Right renal pelvis (tissue), 4 donors: ENCODE results near the gene GPRC6A. TPM values are rescaled to one million over a fixed set of nuclear protein-coding genes. Genes with fewer than 3 reads are reported as not detected.
"Not testable (repeated sequence)": the region's sequence is repeated elsewhere in the genome, so short reads cannot be mapped to it uniquely, and the experiment has no call there.

Source experiments
- DNase-seq, 4 donors: peaks; one replicate each; pipeline ENCODE4 v3.0.0-alpha.2; 2013; ENCODE audit warnings: low read depth in 4 of 4, low spot score in 3 of 4, missing footprints in 1 of 4
- polyA plus RNA-seq, 4 donors: library from polyadenylated mRNA; unstranded; fragments of 120-200 nt; gene quantifications; one replicate each; pipeline ENCODE4 v1.2.1, GENCODE V29; 2013; ENCODE audit not compliant: insufficient read length in 4 of 4

The GPRC6A gene
- polyA plus RNA-seq = under 1 TPM; 0.13 to 0.73 (median 0.29) TPM

DNA sequence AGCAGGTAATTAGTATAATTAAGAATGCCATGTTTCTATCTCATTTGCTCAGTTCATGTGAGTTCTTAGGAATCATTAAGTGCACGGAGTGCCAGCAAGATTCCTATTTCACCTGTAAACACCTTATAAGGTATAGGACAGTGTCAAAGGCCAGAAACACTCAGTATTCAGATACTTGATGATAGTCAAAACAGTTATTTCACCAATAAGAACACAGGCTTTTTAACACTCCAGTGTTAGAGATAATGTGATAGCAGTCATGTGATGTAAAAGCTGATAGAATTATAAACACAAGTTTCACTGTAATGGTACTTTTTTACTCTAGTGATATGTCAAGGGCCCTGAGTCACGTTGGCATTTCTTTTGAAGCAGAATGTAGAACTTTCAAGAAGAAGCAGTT is at the start of gene GPRC6A:
Gene GPRC6A (minus strand): TSS at position 101 of the 400 bp plus-strand sequence. CDS start 70 bp downstream, at position 31.
- no peak for DNase-seq

- no peak for DNase-seq
Measured at GRCh38 chr6:116877743-116878142, 48.9 kb upstream of the GPRC6A start.

GRCh38 chr6:116876635-116877611 is 48.0 kb upstream of the GPRC6A start, which contains the start of gene RFX6:
Gene RFX6 (plus strand): TSS chr6:116877242. CDS start chr6:116877276, 34 bp downstream.
- no peak for DNase-seq

- DNase-seq = no peak
Measured at GRCh38 chr6:116876107-116876506, 47.2 kb upstream of the GPRC6A start.

DNA sequence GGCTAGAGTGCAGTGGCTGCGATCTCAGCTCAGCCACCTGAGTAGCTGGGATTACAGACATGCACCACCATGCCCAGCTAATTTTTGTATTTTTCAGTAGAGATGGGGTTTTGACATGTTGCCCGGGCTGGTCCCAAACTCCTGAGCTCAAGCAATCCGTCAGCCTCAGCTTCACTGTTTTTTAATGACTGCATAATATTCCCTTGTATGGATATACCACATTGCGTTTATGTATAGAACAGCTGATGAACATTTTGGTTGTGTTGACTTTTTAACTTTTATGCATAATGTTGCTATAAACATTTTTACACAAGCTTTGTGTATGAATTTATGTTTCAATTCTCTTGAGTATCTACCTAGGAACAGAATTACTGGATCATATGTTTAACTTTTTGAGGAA is 43.9 kb upstream of the GPRC6A start:
- no peak for DNase-seq

DNA sequence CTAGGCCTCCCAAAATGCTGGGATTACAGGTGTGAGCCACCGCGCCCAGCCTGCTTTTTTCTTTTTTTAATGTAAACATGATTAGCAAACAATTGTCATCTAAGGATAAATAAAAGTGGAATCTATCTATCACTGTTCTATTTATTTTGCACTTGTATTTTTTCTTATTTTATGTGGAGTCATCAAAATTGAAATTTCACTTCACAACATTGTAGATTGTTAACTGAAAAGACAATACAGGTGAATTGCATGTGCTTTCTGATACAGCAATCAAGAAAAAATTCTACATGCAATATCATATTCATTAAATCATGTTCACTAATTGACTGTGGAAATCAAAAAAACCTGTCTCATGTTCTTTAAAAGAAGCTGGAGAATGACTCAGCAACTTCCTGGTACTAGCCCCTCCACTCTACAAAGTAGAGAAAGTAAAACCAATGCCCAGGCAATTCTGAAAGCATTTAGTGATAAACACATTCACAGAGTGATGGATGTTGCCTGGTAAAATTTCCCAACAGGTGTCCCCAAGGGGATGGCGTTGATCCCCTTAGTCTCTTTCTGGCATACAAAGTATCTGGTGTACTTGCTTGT is 37.5 kb upstream of the GPRC6A start:
- DNase-seq = no peak

- DNase-seq = no peak
Measured at GRCh38 chr6:116859264-116859663, 30.4 kb upstream of the GPRC6A start.

DNA sequence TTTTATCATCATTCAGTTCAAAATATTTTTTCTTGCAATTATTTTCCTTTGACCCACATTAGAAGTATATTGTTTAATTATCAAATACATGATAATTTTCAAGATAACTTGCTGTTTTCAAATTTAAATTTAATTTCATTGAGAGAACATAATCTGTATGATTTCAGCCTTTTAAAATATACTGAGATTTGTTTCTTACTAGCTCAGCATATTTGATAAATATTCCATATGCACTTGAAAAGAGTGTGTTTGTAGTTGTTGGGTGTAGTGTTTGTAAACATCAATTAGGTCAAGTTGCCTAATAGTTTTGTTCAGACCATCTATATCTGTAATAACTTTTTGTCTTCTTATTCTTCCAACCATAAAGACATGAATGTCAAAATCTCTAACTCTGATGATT is 29.2 kb upstream of the GPRC6A start:
- no peak for DNase-seq

GRCh38 chr6:116847227-116847626 is 18.3 kb upstream of the GPRC6A start:
- DNase-seq = peak in 3 of 4 donors; percentile 7 to 25 (median 12)

GRCh38 chr6:116842459-116842858 is 13.6 kb upstream of the GPRC6A start:
- no peak for DNase-seq

DNA sequence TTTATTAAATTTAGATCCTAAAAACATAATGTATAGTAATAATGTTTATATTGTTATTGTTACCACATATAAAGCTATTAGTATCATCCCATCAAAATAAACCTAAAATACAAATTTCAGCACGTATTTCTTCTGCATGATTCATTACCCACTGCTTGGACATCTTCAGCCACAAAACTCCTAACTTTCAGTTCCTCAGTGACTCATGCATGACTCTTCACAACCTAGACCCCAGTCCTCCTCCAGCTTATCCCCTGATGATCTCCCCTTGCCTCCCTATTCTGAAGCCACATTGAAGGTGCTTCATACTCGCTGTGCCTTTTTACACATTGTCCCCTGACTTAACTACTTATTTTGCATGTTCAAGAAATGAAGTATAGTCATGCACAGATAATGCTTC is 11.2 kb upstream of the GPRC6A start:
- no peak for DNase-seq

DNA sequence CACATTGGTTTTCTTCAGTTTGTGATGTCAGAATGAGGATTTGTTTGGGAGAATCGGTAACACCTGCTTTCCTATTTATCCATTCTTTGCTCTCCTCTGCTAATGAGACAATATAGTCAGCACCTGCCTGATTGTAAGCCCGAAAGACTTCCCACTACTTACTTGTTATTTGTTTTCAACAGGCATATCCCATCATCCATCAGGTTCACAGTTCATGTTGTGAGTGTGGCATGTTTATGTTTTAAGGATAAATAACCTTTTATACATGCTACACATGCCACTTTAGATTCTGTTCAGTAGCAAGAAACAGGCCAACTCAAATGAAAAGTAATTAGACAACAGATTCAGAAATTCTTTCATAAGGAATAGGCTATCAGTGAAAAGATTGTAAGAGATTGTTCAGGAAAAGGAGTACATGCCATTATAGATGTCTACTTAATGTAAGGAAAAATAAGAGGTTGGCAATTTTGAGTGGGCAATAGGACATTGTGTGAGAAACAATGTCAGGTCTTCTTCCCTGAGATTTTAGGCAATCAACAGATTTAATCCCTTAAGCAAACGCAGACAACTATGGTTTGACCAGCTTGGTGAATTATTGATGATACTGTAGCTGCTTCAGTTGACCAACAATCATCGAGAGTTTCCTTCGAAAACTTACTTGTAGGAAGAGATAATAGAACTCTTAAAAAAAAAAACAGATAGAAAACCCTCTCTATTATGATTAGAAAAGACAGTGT is 7.9 kb upstream of the GPRC6A start:
- DNase-seq = no peak

DNA sequence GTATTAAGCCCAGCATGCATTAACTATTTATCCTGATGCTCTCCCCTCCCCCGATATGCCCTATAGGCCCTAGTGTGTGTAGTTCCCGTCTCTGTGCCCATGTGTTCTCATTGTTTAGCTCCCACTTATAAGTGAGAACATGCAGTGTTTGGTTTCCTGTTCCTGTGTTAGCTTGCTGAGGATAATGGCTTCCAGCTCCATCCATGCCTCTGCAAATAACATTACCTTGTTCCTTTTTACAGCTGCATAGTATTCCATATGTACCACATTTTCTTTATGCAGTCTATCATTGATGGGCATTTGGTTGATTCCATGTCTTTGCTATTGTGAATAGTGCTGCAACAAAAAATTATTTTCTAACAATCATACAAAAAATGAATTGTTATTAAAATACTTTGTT is 5.6 kb upstream of the GPRC6A start:
- not testable (repeated sequence) for DNase-seq

DNA sequence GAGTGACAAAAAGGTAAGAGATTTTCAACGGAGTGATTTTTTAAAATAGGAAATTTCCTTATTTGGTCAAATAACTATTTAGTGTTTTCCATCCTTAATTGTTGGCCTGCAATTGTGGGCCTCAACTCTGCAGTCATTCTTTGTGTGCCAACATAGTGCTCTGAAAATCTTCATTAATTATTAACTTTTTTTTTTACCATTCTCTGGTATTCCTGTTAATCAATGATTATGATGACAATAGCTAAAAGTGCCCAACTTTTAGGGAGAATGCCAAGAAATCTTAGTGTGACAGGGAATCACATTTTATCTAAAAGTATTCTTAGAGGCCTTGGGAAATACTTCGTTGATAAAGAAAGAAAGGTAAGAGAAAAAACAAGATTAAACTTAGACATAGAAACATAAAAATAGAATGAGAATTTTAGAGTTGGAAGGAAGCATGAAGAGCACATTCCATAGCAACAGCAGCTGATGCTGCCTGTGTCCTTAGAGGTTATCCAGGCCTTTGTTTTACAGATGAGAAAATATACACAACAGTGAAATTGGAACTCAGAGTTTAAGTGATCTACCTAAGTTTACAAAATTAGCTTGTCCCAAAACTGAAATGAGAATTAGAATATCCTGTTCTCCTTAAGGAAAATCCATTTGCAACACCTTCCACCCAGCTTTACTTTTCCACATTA is 1.2 kb downstream of the GPRC6A start:
- DNase-seq = no peak

DNA sequence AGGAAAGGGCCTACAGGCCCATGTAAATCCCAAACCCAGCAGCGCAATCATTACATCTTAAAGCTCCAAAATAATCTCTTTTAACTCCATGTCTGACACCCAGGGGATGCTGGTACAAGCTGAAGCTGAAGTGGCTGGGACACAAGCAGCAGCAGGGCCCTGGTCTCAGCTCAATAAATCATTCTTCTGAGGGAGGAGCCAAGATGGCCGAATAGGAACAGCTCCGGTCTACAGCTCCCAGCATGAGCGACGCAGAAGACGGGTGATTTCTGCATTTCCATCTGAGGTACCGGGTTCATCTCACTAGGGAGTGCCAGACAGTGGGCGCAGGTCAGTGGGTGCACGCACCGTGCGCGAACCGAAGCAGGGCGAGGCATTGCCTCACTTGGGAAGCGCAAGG is 12.5 kb downstream of the GPRC6A start:
- DNase-seq = not testable (repeated sequence)

- DNase-seq = no peak
Measured at GRCh38 chr6:116812051-116812650, 16.7 kb downstream of the GPRC6A start.

DNA sequence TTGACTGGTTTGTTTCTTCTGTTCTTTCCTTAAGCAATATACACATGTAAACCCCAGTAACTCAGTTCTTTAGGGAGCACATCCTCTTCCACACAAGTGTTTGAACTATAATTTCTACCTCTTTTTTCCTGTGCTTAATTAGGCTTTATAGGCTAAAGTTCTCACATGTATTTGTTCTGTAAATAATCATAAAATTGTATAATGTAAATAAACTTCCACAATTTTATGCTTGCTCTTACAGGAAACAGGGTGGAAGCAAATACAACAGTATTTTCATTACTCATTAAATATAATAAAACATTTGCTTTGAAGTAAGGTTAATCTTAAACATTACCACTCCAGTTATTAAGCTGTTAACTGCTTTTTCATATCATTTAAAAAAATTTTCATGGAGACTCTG is 26.9 kb downstream of the GPRC6A start:
- DNase-seq = no peak

GRCh38 chr6:116799945-116800344 is 28.9 kb downstream of the GPRC6A start:
- DNase-seq = no peak

GRCh38 chr6:116797585-116797984 is 31.3 kb downstream of the GPRC6A start:
- no peak for DNase-seq

GRCh38 chr6:116793224-116793623 is 35.7 kb downstream of the GPRC6A start:
- DNase-seq = no peak
